ENCODE data around the gene TGFB2. TPM values are rescaled to one million over a fixed set of nuclear protein-coding genes. Genes with fewer than 3 reads are reported as not detected.

TGFB2 gene
- total and polyA plus RNA-seq, 4 donors: 0.21 to 0.75 (median 0.41) TPM

DNA sequence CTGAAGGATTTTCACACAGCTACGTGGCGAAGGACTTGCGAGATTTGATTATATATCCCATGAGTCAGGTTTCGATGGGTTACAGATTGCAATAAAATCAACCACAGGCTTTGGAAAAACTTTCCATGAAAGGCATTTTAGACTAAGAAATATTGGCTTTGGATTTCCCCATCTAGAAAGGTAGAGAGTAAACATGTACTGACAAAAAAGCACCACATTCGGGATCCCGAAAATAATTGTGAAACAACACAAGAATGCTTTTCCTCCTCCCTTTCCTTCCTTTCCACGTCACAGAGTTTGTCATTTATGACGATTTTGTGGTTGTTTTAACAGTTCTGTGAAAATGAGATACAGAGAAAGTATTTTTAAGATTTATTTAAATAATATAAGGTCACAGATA is 38.5 kb downstream of the TGFB2 start:
- Histone ChIP-seq H3K9me3 (ENCODE audit: control insufficient read depth in 4 of 4, low read length in 3 of 4) (no peaks in the 10 kb centered on the region), H3K27ac (ENCODE audit: low read depth in 1 of 2, low read length in 2 of 2) (no peak overlapping the region), H3K27me3 (ENCODE audit: control insufficient read depth in 4 of 4, insufficient read depth in 4 of 4, low read length in 3 of 4) (no peaks in the 10 kb centered on the region), H3K9ac (ENCODE audit: low read depth in 1 of 2, low read length in 2 of 2) (no peak overlapping the region), H3K4me3 (ENCODE audit: low read depth in 1 of 3, low read length in 3 of 3) (no peak overlapping the region), H3K4me1 (ENCODE audit: control insufficient read depth in 4 of 4, insufficient read depth in 4 of 4, low read length in 3 of 4) (peaks cover 0 to 5% (median 0%) of the 10 kb centered on the region in 4 donors), H3K36me3 (ENCODE audit: control insufficient read depth in 4 of 4, insufficient read depth in 3 of 4, low read depth in 1 of 4, low read length in 3 of 4) (no peaks in the 10 kb centered on the region)
- WGBS: 75% methylated on average over 8 of the region's 8 CpGs
- TF ChIP-seq, protein P1, sequence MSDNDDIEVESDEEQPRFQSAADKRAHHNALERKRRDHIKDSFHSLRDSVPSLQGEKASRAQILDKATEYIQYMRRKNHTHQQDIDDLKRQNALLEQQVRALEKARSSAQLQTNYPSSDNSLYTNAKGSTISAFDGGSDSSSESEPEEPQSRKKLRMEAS (IDR thresholded peaks at IDR 0.05): no peak
- TF ChIP-seq, protein P2, sequence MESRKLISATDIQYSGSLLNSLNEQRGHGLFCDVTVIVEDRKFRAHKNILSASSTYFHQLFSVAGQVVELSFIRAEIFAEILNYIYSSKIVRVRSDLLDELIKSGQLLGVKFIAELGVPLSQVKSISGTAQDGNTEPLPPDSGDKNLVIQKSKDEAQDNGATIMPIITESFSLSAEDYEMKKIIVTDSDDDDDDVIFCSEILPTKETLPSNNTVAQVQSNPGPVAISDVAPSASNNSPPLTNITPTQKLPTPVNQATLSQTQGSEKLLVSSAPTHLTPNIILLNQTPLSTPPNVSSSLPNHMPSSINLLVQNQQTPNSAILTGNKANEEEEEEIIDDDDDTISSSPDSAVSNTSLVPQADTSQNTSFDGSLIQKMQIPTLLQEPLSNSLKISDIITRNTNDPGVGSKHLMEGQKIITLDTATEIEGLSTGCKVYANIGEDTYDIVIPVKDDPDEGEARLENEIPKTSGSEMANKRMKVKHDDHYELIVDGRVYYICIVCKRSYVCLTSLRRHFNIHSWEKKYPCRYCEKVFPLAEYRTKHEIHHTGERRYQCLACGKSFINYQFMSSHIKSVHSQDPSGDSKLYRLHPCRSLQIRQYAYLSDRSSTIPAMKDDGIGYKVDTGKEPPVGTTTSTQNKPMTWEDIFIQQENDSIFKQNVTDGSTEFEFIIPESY (IDR thresholded peaks at IDR 0.05): no peak
- TF ChIP-seq, protein P3, sequence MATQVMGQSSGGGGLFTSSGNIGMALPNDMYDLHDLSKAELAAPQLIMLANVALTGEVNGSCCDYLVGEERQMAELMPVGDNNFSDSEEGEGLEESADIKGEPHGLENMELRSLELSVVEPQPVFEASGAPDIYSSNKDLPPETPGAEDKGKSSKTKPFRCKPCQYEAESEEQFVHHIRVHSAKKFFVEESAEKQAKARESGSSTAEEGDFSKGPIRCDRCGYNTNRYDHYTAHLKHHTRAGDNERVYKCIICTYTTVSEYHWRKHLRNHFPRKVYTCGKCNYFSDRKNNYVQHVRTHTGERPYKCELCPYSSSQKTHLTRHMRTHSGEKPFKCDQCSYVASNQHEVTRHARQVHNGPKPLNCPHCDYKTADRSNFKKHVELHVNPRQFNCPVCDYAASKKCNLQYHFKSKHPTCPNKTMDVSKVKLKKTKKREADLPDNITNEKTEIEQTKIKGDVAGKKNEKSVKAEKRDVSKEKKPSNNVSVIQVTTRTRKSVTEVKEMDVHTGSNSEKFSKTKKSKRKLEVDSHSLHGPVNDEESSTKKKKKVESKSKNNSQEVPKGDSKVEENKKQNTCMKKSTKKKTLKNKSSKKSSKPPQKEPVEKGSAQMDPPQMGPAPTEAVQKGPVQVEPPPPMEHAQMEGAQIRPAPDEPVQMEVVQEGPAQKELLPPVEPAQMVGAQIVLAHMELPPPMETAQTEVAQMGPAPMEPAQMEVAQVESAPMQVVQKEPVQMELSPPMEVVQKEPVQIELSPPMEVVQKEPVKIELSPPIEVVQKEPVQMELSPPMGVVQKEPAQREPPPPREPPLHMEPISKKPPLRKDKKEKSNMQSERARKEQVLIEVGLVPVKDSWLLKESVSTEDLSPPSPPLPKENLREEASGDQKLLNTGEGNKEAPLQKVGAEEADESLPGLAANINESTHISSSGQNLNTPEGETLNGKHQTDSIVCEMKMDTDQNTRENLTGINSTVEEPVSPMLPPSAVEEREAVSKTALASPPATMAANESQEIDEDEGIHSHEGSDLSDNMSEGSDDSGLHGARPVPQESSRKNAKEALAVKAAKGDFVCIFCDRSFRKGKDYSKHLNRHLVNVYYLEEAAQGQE (IDR thresholded peaks at IDR 0.05): no peak
- TF ChIP-seq YY1 (IDR thresholded peaks at IDR 0.05): no peak
- TF ChIP-seq TAF1 (conservative IDR thresholded peaks at IDR 0.05): no peak
- TF ChIP-seq HNF4G (IDR thresholded peaks at IDR 0.05): no peak
- TF ChIP-seq JUND (IDR thresholded peaks at IDR 0.05): no peak
- no peak for TF ChIP-seq FOXA2 (IDR thresholded peaks at IDR 0.05)
- no peak for TF ChIP-seq HNF4A (conservative IDR thresholded peaks at IDR 0.05)
- TF ChIP-seq GABPA (IDR thresholded peaks at IDR 0.05 in 1 of 2, conservative IDR thresholded peaks at IDR 0.05 in 1 of 2): no peak
- TF ChIP-seq RXRA (IDR thresholded peaks at IDR 0.05): no peak
- no peak for TF ChIP-seq SP1 (IDR thresholded peaks at IDR 0.05)
- TF ChIP-seq, protein P4, sequence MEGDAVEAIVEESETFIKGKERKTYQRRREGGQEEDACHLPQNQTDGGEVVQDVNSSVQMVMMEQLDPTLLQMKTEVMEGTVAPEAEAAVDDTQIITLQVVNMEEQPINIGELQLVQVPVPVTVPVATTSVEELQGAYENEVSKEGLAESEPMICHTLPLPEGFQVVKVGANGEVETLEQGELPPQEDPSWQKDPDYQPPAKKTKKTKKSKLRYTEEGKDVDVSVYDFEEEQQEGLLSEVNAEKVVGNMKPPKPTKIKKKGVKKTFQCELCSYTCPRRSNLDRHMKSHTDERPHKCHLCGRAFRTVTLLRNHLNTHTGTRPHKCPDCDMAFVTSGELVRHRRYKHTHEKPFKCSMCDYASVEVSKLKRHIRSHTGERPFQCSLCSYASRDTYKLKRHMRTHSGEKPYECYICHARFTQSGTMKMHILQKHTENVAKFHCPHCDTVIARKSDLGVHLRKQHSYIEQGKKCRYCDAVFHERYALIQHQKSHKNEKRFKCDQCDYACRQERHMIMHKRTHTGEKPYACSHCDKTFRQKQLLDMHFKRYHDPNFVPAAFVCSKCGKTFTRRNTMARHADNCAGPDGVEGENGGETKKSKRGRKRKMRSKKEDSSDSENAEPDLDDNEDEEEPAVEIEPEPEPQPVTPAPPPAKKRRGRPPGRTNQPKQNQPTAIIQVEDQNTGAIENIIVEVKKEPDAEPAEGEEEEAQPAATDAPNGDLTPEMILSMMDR (IDR thresholded peaks at IDR 0.05; ENCODE audit: low read depth, low read length, missing input control): no peak
- no peak for DNase-seq (ENCODE audit: low spot score)

DNA sequence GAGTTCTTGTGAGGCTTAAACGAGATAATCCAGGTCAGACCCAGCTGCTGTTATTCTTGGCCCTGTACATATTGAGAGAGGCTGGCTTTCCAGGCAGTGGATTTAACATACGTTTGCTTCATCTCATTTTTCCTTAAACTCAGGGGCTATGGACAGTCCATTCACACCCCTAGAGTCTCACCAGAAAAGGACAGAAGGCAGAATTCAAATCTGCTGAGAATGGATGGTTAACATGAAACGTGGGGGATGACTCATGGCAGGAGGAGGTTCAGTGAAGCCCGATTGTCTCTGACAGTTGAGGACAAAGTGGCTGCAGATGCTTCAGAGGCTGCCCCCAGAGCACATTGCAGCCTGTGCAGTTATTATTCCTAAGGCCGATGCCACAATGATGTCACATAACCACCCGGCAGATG is 39.5 kb downstream of the TGFB2 start:
- Histone ChIP-seq H3K9ac (ENCODE audit: low read depth in 1 of 2, low read length in 2 of 2) (no peak overlapping the region), H3K4me3 (ENCODE audit: low read depth in 1 of 3, low read length in 3 of 3) (no peak overlapping the region), H3K9me3 (ENCODE audit: control insufficient read depth in 4 of 4, low read length in 3 of 4) (no peaks in the 10 kb centered on the region), H3K27me3 (ENCODE audit: control insufficient read depth in 4 of 4, insufficient read depth in 4 of 4, low read length in 3 of 4) (no peaks in the 10 kb centered on the region), H3K4me1 (ENCODE audit: control insufficient read depth in 4 of 4, insufficient read depth in 4 of 4, low read length in 3 of 4) (peaks cover 0 to 5% (median 0%) of the 10 kb centered on the region in 4 donors), H3K27ac (ENCODE audit: low read depth in 1 of 2, low read length in 2 of 2) (no peak overlapping the region), H3K36me3 (ENCODE audit: control insufficient read depth in 4 of 4, insufficient read depth in 3 of 4, low read depth in 1 of 4, low read length in 3 of 4) (no peaks in the 10 kb centered on the region)
- WGBS: 72% methylated on average over 6 of the region's 6 CpGs
- TF ChIP-seq RXRA (IDR thresholded peaks at IDR 0.05) (no peak), FOXA2 (IDR thresholded peaks at IDR 0.05) (no peak), JUND (IDR thresholded peaks at IDR 0.05) (no peak), GABPA (IDR thresholded peaks at IDR 0.05 in 1 of 2, conservative IDR thresholded peaks at IDR 0.05 in 1 of 2) (no peak), NR2F2 (IDR thresholded peaks at IDR 0.05) (no peak), EGR1 (IDR thresholded peaks at IDR 0.05; ENCODE audit: low read depth in 2 of 2) (no peak), FOXA1 (IDR thresholded peaks at IDR 0.05) (no peak)
- TF ChIP-seq, protein P3 (IDR thresholded peaks at IDR 0.05): no peak
- TF ChIP-seq, protein P1 (IDR thresholded peaks at IDR 0.05): no peak
- no peak for DNase-seq (ENCODE audit: low spot score)

Data from liver (tissue), 9 donors.